Uterus (tissue), 2 donors: ENCODE measurements around the gene CCDC171.

Source experiments
- CTCF ChIP-seq, 4 experiments: fragments of 200-600 bp in 2 of 4; fragments of 450-650 bp in 2 of 4; sonication (generic) in 2 of 4; IDR thresholded peaks; one replicate each; pipeline ENCODE4 v1.5.1; 2016 to 2019; ENCODE audit warnings: antibody characterized with exemption in 4 of 4, mild to moderate bottlenecking in 2 of 4, moderate library complexity in 1 of 4
- POLR2A ChIP-seq, 2 donors: fragments of 450-650 bp; IDR thresholded peaks; one replicate each; pipeline ENCODE4 v1.6.1; 2016; ENCODE audit warnings: antibody characterized with exemption in 2 of 2, mild to moderate bottlenecking in 1 of 2, moderate library complexity in 1 of 2

- TF ChIP-seq CTCF (IDR thresholded peaks at IDR 0.05): no peak
- no peak for TF ChIP-seq POLR2A (IDR thresholded peaks at IDR 0.05)
Observed at GRCh38 chr9:15778861-15779260, 226.0 kb downstream of the CCDC171 start.
